BJ (cell line): ENCODE measurements around the gene MGAT4A. TPM values are rescaled to one million over a fixed set of nuclear protein-coding genes. Genes with fewer than 3 reads are reported as not detected.

ENCODE experiments used
- CTCF ChIA-PET: fragments of 350-600 bp; formaldehyde crosslinking; extraction: SDS; loops from one replicate; lab custom pipeline; 2021; ENCODE audit warnings: antibody characterized with exemption, inconsistent platforms; lab: Yijun Ruan, JAX
- POLR2A ChIA-PET: fragments of 300-600 bp; sonication (Branson Sonifier 250); formaldehyde crosslinking; extraction: SDS; loops from one replicate; lab custom pipeline; 2021; ENCODE audit warnings: antibody characterized with exemption; lab: Charles Lee
- DNase-seq: peaks from one replicate; pipeline ENCODE4 v3.0.0-alpha.2; 2011; ENCODE audit warnings: low read depth
- H3K27me3 ChIP-seq: 2 replicates; pipeline ENCODE4 v1.6.0; 2011; ENCODE audit warnings: low read length; ENCODE audit not compliant: control insufficient read depth, insufficient read depth
- H3K36me3 ChIP-seq: 2 replicates; pipeline ENCODE4 v1.5.1; 2011; ENCODE audit warnings: low read length; ENCODE audit not compliant: control insufficient read depth, insufficient read depth
- H3K4me3 ChIP-seq: 2 replicates; pipeline ENCODE4 v1.5.1; 2011; ENCODE audit warnings: low read depth, mild to moderate bottlenecking, control low read depth, low read length
- CTCF ChIP-seq: IDR thresholded peaks from 2 replicates; pipeline ENCODE4 v1.5.1; 2011; ENCODE audit warnings: low read depth, mild to moderate bottlenecking, control low read depth, inconsistent platforms, low read length, moderate library complexity; ENCODE audit not compliant: insufficient read depth
- polyA plus RNA-seq: library from polyadenylated mRNA; depleted of rRNA; stranded (reverse); fragments of >200 nt; gene quantifications from 2 replicates; pipeline ENCODE4 v1.2.3, GENCODE V29; 2011

The MGAT4A gene
- polyA plus RNA-seq, 1 experiment: not detected

- no peak overlapping the region for H3K4me3 ChIP-seq
- TF ChIP-seq CTCF: no peak
- CTCF ChIA-PET: no interaction called here
- DNase-seq: no peak
- H3K36me3 ChIP-seq: no peaks in the 10 kb centered on the region
- H3K27me3 ChIP-seq: peaks cover 8% of the 10 kb centered on the region
- POLR2A ChIA-PET: no interaction called here
These were observed 4.1 kb downstream of the MGAT4A start for GRCh38 chr2:98726735-98727368.

GRCh38 chr2:98726205-98726604 is 4.7 kb downstream of the MGAT4A start:
- ChIA-PET CTCF (no interaction called here), POLR2A (no interaction called here)
- peaks cover 4% of the 10 kb centered on the region for H3K27me3 ChIP-seq
- no peak for DNase-seq
- no peak overlapping the region for H3K4me3 ChIP-seq
- TF ChIP-seq CTCF: no peak
- no peaks in the 10 kb centered on the region for H3K36me3 ChIP-seq

DNA sequence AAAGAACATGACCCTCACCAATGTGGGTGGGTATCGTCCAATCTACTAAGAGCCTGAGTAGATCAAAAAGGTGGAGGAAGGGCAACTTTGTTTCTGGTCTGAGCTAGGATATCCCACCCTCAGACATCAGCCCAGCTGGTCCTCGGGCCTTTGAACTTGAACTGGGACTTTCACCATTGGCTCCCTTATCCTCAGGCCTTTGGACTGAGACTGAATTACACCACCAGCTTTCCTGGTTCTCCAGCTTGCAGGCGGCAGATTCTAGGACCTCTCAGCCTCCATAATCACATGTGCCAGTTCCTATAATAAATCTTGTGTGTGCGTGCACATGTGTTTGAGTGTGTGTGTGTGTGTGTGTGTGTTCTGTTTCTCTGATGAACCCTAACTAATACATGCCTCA is 10.6 kb downstream of the MGAT4A start:
- CTCF ChIA-PET: interaction anchor here (0.7 to 0.8 kb wide), 2 partner anchors 10 to 17 kb away, joined by 3 read pairs; partner anchors contain the start of gene MGAT4A
- POLR2A ChIA-PET: interaction anchor here (0.6 kb wide), 1 partner anchor 40 kb away, joined by 3 read pairs; no protein-coding TSS in a partner anchor
- Histone ChIP-seq H3K27me3 (peaks cover 2% of the 10 kb centered on the region; the same call in 1 of the 2 replicates), H3K36me3 (no peaks in the 10 kb centered on the region), H3K4me3 (no peak overlapping the region)
- no peak for TF ChIP-seq CTCF
- no peak for DNase-seq

DNA sequence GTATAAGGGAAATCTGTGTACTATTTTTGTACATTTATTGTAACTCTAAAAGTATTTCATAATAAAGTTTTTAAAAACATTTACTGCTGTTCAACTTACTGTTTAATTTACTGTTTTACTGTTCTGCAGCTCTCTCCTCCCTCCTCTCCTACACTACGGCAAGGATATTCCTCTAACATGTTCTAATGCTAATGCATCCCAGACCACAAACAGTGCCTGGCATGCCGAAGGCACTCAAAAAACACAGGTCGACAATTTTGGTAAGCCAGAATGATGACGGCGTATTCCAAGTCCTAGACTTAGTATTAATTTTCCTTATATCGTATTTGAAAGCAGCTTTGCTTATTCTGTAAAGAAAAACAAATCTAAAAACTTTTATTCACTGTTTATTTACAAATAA is 13.3 kb downstream of the MGAT4A start:
- H3K27me3 ChIP-seq: peaks cover 2% of the 10 kb centered on the region; the same call in 1 of the 2 replicates
- DNase-seq: no peak
- TF ChIP-seq CTCF: no peak
- POLR2A ChIA-PET: no interaction called here
- CTCF ChIA-PET: interaction anchor here (0.5 to 1.3 kb wide), 2 partner anchors 11 to 346 kb away, joined by 3 read pairs; no protein-coding TSS in a partner anchor
- H3K36me3 ChIP-seq: no peaks in the 10 kb centered on the region
- no peak overlapping the region for H3K4me3 ChIP-seq

DNA sequence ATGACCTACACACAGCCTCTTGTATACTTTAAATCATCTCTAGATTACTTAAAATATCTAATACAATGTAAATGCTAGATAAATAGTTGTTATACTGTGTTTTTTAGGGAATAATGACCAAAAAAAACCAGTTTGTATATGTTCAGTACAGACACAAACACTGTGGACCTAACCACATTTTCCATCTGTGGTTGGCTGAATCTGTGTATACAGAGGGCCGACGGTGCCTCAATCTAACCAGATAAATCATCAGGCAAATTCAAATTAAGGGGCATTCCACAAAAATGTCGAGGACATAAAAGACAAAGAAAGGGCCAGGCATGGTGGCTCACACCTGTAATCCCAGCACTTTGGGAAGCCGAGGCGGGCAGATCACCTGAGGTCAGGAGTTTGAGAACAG is 14.1 kb downstream of the MGAT4A start:
- ChIA-PET POLR2A (no interaction called here), CTCF (no interaction called here)
- H3K36me3 ChIP-seq: no peaks in the 10 kb centered on the region
- H3K4me3 ChIP-seq: no peak overlapping the region
- no peak for DNase-seq
- H3K27me3 ChIP-seq: peaks cover 2% of the 10 kb centered on the region; the same call in 1 of the 2 replicates
- TF ChIP-seq CTCF: no peak
